H1 (cell line): Measurements from ENCODE around the gene LRRC61.

ENCODE experiments used
- GTF2F1 ChIP-seq: IDR thresholded peaks from 2 replicates; pipeline ENCODE4 v1.6.1; 2012; ENCODE audit warnings: low read depth, low read length, improper control_type of control experiment, borderline replicate concordance
- POLR2A ChIP-seq, 2 experiments: IDR thresholded peaks; 1 replicate in 1 of 2; 2 replicates in 1 of 2; pipeline ENCODE4 v1.6.1; 2011; ENCODE audit warnings: low read depth in 2 of 2, low read length in 2 of 2, mild to moderate bottlenecking in 2 of 2; ENCODE audit errors: control extremely low read depth in 1 of 2
- TF ChIP-seq, protein P1 (sequence below), 3 experiments: IDR thresholded peaks; 1 replicate in 2 of 3; 2 replicates in 1 of 3; pipeline versions ENCODE4 v1.5.1 to v1.6.1; 2011; ENCODE audit warnings: low read length in 3 of 3, mild to moderate bottlenecking in 3 of 3, inconsistent platforms in 2 of 3, low read depth in 1 of 3, moderate library complexity in 1 of 3; ENCODE audit not compliant: insufficient read depth in 1 of 3; ENCODE audit errors: control extremely low read depth in 1 of 3

GRCh38 chr7:150358433-150358832 lies 35.3 kb downstream of the LRRC61 start:
- TF ChIP-seq, protein P1, sequence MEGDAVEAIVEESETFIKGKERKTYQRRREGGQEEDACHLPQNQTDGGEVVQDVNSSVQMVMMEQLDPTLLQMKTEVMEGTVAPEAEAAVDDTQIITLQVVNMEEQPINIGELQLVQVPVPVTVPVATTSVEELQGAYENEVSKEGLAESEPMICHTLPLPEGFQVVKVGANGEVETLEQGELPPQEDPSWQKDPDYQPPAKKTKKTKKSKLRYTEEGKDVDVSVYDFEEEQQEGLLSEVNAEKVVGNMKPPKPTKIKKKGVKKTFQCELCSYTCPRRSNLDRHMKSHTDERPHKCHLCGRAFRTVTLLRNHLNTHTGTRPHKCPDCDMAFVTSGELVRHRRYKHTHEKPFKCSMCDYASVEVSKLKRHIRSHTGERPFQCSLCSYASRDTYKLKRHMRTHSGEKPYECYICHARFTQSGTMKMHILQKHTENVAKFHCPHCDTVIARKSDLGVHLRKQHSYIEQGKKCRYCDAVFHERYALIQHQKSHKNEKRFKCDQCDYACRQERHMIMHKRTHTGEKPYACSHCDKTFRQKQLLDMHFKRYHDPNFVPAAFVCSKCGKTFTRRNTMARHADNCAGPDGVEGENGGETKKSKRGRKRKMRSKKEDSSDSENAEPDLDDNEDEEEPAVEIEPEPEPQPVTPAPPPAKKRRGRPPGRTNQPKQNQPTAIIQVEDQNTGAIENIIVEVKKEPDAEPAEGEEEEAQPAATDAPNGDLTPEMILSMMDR (IDR thresholded peaks at IDR 0.05; ENCODE audit: control extremely low read depth in 1 of 3, insufficient read depth in 1 of 3, low read depth in 1 of 3, low read length in 3 of 3): no peak
- TF ChIP-seq POLR2A (IDR thresholded peaks at IDR 0.05; ENCODE audit: control extremely low read depth in 1 of 2, low read depth in 2 of 2, low read length in 2 of 2) (no peak), GTF2F1 (no peak)
